HCEC 1CT (cell line): ENCODE measurements around the gene FAM221B.

Source experiments
- DNase-seq: peaks from one replicate; pipeline ENCODE4 v3.0.0-alpha.2; 2017

Gene FAM221B

GRCh38 chr9:35790025-35790384 lies 38.5 kb downstream of the FAM221B start:
- DNase-seq = no peak

GRCh38 chr9:35789541-35789940 lies 39.0 kb downstream of the FAM221B start:
- no peak for DNase-seq

- no peak for DNase-seq
These were observed 45.1 kb downstream of the FAM221B start for GRCh38 chr9:35783418-35783817.

- no peak for DNase-seq
These were observed 47.5 kb downstream of the FAM221B start for GRCh38 chr9:35781066-35781465.

GRCh38 chr9:35778496-35778895 lies 50.0 kb downstream of the FAM221B start:
- no peak for DNase-seq

- no peak for DNase-seq
These were observed 52.5 kb downstream of the FAM221B start for GRCh38 chr9:35776018-35776417.

GRCh38 chr9:35774907-35775635 lies 53.5 kb downstream of the FAM221B start:
- DNase-seq = no peak

GRCh38 chr9:35771943-35772342 lies 56.6 kb downstream of the FAM221B start:
- DNase-seq = no peak

GRCh38 chr9:35771534-35771933 lies 57.0 kb downstream of the FAM221B start:
- no peak for DNase-seq

GRCh38 chr9:35771075-35771433 lies 57.5 kb downstream of the FAM221B start:
- no peak for DNase-seq

GRCh38 chr9:35769763-35770162 lies 58.8 kb downstream of the FAM221B start:
- no peak for DNase-seq

- DNase-seq = no peak
These were observed 61.1 kb downstream of the FAM221B start for GRCh38 chr9:35767458-35767857.

- no peak for DNase-seq
These were observed 61.5 kb downstream of the FAM221B start for GRCh38 chr9:35766997-35767396.
